ENCODE data around the gene HSPB9.

GRCh38 chr17:42142371-42142896 is 19.8 kb downstream of the HSPB9 start:
- TF ChIP-seq POLR2AphosphoS5 (IDR thresholded peaks at IDR 0.05) (no peak), CTCF (IDR thresholded peaks at IDR 0.05) (no peak), POLR2A (IDR thresholded peaks at IDR 0.05) (no peak)

Measured in transverse colon (tissue), 4 donors.